Activated CD4-positive, CD25-positive, alpha-beta regulatory T cell treated with anti-CD3 and anti-CD28 coated beads, Interleukin-2, amount 50 U/mL, for 16 hours (primary cell): ENCODE data around the gene ATG10.
"Not testable (repeated sequence)": the region's sequence is repeated elsewhere in the genome, so short reads cannot be mapped to it uniquely, and the experiment has no call there.

Experiments
- DNase-seq: peaks from one replicate; pipeline ENCODE4 v3.0.0-alpha.2; 2020; ENCODE audit warnings: low read depth, low spot score

ATG10 gene

DNA sequence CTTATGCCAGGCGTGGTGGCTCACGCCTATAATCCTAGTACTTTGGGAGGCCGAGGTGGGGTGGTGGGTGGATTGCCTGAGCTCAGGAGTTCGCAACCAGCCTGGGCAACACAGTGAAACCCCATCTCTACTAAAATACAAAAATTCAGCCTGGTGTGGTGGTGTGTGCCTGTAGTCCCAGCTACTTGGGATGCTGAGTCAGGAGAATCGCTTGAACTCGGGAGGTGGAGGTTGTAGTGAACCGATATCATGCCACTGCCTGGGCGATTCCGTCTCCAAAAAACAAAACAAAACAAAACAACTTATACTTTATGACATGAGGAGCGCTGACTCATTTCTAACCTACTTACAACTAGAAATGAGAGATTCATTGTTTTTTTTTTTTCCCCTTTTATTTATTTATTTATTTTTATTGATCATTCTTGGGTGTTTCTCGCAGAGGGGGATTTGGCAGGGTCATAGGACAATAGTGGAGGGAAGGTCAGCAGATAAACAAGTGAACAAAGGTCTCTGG is 10.4 kb downstream of the ATG10 start:
- DNase-seq: not testable (repeated sequence)

- not testable (repeated sequence) for DNase-seq
Observed at GRCh38 chr5:81983148-81983547, 11.3 kb downstream of the ATG10 start.

GRCh38 chr5:81983563-81983962 is 11.7 kb downstream of the ATG10 start:
- not testable (repeated sequence) for DNase-seq

- no peak for DNase-seq
Observed at GRCh38 chr5:81986126-81986525, 14.3 kb downstream of the ATG10 start.

- no peak for DNase-seq
Observed at GRCh38 chr5:81989204-81989603, 17.4 kb downstream of the ATG10 start.

- no peak for DNase-seq
Observed at GRCh38 chr5:81994679-81995078, 22.9 kb downstream of the ATG10 start.

DNA sequence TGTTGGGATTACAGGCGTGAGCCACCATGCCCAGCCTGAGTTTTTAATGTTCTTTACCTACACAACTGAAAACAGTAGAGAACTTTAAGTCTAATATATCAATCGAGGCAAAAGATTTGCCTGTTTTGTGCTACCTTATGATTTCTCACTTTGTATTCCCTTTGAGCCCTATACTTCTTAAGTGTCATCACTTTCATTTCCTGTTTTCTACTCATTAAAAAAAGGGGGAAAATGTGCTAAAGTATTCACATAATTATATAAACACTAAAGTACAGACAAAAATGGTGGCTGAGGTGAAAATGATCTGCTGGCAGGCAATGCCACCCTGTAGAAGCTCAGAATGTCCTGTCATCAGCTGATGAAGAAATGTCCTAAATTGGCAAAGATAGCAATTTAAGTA is 23.6 kb downstream of the ATG10 start:
- DNase-seq: no peak

DNA sequence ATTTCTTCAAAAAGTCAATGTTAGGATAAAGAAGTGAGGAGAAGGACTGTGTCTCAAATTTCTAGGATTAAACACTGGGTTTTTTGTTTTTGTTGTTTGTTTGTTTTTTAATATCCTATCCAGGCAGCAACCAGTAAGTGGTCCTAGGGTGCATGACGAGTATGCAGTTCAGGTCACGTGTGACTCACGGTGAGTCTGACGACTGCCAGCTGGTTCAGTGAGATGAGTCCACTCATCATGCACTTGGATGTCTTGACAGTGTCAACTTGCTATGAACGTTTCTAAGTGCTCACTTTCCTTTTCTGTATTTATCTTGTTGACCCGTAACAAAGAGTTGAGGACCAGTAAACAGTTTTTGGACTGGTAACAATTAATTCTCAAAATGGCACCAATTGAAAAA is 32.7 kb downstream of the ATG10 start:
- DNase-seq: no peak

DNA sequence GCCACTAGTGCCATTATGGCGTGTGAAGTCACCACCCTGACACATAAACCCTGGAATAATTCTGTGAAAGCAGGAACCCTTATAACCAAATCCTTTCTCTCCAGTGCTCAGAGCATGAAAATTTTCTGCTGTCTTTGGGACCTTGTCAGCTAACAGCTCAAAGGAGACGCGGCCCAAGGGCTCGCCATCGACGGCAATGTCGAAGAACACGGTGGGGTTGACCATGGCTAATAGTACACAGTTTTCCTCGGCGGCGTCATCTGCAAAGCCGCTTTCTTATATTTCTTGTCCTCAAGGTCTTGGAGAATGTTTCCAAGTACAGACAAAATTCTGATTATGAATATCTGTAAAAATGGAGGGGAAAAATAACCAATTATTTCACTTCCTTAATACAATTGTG is 38.0 kb downstream of the ATG10 start:
- not testable (repeated sequence) for DNase-seq

- no peak for DNase-seq
Observed at GRCh38 chr5:82010696-82011095, 38.9 kb downstream of the ATG10 start.

DNA sequence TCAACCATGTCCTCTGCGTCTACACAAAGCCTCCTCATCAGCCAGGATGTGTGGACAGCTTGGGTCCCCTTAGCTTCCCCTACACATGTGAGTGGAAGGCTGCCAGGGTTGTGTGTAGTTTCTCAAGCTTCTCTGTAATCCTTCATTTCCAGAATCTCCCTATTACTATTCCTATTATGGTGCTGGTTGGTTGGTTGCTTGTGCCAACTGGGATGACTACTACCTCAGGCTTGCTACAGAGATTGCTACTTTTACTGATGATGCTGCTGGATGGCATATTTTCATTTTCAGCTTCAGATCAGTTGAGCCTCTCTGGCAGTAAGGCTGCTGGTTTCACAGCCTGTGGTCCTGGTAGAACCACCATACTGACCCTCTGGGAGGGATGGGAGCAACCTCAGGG is 39.9 kb downstream of the ATG10 start:
- no peak for DNase-seq

DNA sequence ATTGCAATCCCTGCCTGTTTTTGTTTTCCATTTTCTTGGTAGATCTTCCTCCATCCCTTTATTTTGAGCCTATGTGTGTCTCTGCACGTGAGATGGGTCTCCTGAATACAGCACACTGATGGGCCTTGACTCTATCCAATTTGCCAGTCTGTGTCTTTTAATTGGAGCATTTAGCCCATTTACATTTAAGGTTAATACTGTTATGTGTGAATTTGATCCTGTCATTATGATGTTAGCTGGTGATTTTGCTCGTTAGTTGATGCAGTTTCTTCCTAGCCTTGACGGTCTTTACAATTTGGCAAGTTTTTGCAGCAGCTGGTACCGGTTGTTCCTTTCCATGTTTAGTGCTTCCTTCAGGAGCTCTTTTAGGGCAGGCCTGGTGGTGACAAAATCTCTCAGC is 42.8 kb downstream of the ATG10 start:
- not testable (repeated sequence) for DNase-seq

DNA sequence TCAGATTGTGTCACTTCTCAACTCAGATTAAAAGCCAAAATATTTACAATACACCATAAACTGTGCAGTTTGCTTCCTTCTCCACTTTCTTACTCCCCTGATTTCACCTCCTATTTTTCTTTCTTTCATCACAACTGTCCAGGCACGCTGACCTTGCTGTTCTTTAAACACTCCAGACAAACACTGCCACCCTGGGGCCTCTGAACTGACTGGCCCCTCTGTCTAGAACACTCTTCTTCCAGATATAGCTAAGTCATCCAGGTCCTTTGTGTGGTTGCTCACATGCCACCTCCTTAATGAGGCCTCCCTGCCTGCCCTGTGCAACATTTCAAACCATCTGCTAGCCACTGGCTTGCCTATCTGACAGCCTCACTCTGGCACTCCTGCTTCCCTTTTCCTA is 46.6 kb downstream of the ATG10 start:
- no peak for DNase-seq

- no peak for DNase-seq
Observed at GRCh38 chr5:82019342-82020138, 47.7 kb downstream of the ATG10 start.

DNA sequence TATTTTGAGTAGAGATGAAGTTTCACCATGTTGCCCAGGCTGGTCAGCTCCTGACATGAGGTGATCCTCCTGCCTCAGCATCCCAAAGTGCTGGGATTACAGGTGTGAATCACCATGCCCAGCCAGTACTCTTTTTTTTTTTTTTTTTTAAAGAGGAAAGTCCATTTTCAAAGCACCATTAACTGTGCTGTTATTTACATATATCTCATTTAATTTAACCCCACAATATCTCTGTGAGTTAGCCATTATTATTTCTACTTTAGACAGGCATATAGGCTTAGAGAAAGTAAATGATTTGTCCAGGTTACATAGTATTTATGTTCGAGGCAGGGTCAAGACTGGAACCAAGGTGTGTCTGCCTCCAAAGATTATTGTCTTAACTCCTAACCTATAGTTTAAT is 50.7 kb downstream of the ATG10 start:
- no peak for DNase-seq

DNA sequence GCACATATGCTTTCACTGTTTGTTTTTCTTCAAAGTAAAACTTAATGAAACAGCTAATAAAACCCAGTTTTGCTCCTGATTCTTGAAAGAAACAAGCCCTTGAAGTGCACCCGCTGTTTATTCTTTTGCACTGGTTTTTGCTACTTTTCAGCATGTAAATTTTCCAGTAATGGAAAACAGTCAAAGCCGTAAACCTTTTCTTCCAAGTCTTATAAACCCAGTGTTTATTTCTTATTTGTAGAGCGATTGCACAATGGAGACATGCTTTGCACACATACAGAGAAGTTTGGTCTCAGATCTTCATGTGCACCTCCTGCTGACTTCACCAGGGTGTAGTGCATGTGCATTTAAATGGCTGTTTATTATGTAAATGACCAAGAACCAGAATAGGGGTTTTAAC is 51.8 kb downstream of the ATG10 start:
- DNase-seq: no peak

DNA sequence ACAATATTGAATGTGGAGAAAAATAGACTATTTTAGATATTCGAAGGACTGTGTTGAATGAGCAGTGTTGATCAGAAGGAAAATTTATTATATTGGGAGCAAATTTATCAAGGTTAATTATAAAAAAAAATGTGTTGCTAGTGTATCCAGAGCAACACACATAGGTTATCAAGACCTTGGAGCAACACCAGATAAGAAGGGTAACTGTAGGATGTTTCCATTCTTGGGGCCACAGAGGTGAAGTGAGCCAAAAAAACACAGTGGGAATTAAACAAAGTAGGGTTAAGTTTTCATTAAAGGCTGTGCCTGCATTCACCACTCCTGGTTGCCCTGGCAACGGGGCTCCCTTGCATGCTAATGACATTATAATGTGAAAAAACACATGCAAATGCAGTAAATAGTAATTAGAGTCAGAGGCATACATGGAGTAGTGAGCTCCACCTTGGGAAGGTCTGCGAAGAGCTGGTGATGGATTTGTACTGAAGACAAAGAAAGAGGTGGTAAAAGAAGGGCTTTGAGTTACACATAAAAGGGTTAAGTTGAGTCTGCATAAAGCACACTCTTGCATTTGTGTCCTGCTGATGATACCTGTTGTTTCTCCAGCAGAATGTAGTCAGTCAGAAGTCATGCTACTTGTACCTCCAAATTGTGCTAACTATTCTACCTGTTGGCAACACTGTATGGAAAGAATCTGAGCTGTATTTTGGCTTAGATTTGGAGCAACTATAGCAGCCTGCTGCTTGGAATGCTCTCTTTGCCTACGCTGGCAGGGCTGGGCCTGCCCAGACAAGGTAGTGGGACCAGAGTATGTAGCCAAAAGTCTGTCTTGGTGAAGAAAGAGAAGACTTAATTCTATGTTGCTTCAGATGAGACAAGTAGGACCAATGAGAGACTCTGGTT is 59.6 kb downstream of the ATG10 start:
- DNase-seq: no peak

DNA sequence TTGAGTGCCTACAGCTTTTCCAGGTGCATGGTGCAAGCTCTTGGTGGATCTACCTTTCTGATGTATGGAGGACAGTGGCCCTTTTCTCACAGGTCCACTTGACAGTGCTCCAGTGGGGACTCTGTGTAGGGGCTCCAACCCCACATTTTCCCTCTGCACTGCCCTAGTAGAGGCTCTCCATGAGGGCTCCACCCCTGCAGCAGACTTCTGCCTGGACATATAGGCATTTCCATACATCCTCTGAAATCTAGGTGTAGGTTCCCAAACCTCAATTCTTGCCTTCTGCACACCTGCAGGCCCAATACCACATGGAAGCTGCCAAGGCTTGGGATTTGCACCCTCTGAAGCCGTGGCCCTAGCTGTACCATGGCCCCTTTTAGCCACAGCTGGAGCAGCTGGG is 71.1 kb downstream of the ATG10 start:
- DNase-seq: not testable (repeated sequence)

GRCh38 chr5:82044010-82044409 is 72.2 kb downstream of the ATG10 start:
- no peak for DNase-seq

GRCh38 chr5:82045554-82046275 is 73.9 kb downstream of the ATG10 start:
- DNase-seq: no peak

- no peak for DNase-seq
Observed at GRCh38 chr5:82046276-82046647, 74.4 kb downstream of the ATG10 start.

- no peak for DNase-seq
Observed at GRCh38 chr5:82050955-82051354, 79.1 kb downstream of the ATG10 start.
